H1 (cell line): Measurements from ENCODE around the gene ZNF175. TPM values are rescaled to one million over a fixed set of nuclear protein-coding genes. Genes with fewer than 3 reads are reported as not detected.

Experiments
- CTCF ChIA-PET: fragments of 300-600 bp; sonication (Branson Sonifier 250); formaldehyde crosslinking; loops from one replicate; lab custom pipeline; 2021; ENCODE audit not compliant: partially characterized antibody; lab: Charles Lee
- POLR2A ChIA-PET: fragments of 300-600 bp; sonication (Branson Sonifier 250); formaldehyde crosslinking; loops from one replicate; lab custom pipeline; 2021; ENCODE audit warnings: inconsistent platforms; ENCODE audit not compliant: partially characterized antibody; lab: Charles Lee
- DNase-seq, 2 experiments: peaks; one replicate each; pipeline versions ENCODE4 v3.0.0 to v3.0.0-alpha.2; 2010 to 2022; ENCODE audit warnings: low spot score in 2 of 2, low read depth in 1 of 2, mixed read lengths in 1 of 2
- FAIRE-seq: peaks from 2 replicates; lab custom pipeline; 2011; peaks lifted over from hg19 to GRCh38; lab: Jason Lieb, UNC
- H2AFZ ChIP-seq: 2 replicates; pipeline ENCODE4 v1.8.1; 2012; ENCODE audit warnings: low read length, inconsistent platforms
- H2AK5ac ChIP-seq: 2 replicates; pipeline ENCODE4 v1.6.1; 2013; ENCODE audit warnings: low read depth, low read length
- H2BK120ac ChIP-seq: replicated peaks from 2 replicates; pipeline ENCODE3; 2013; ENCODE audit warnings: low read depth, low read length, inconsistent platforms
- H2BK12ac ChIP-seq: 2 replicates; pipeline ENCODE4 v1.6.1; 2013; ENCODE audit warnings: low read depth, low read length
- H2BK15ac ChIP-seq: 2 replicates; pipeline ENCODE4 v1.6.1; 2013; ENCODE audit warnings: low read length
- H2BK20ac ChIP-seq: 2 replicates; pipeline ENCODE4 v1.6.1; 2013; ENCODE audit warnings: low read length
- H2BK5ac ChIP-seq: 2 replicates; pipeline ENCODE4 v1.6.1; 2013; ENCODE audit warnings: low read depth, low read length
- H3K14ac ChIP-seq: 2 replicates; pipeline ENCODE4 v1.6.1; 2013; ENCODE audit warnings: inconsistent platforms; ENCODE audit not compliant: insufficient read length
- H3K18ac ChIP-seq: 2 replicates; pipeline ENCODE4 v1.6.1; 2013; ENCODE audit warnings: low read length; ENCODE audit errors: extremely low read depth
- H3K23ac ChIP-seq: 2 replicates; pipeline ENCODE4 v1.6.1; 2013; ENCODE audit warnings: inconsistent platforms; ENCODE audit not compliant: insufficient read length
- H3K23me2 ChIP-seq: 2 replicates; pipeline ENCODE4 v1.6.1; 2013; ENCODE audit warnings: low read depth, low read length
- H3K27ac ChIP-seq: 2 replicates; pipeline ENCODE4 v1.6.1; 2011; ENCODE audit warnings: low read depth, low read length, inconsistent platforms
- H3K27me3 ChIP-seq, 4 experiments: replicated peaks in 1 of 4; 1 replicate in 1 of 4; 2 replicates in 3 of 4; pipeline versions ENCODE4 v1.6.1 to v1.8.1; 2011 to 2013; ENCODE audit warnings: low read length in 3 of 4, mild to moderate bottlenecking in 3 of 4, inconsistent platforms in 2 of 4, mixed read lengths in 2 of 4, moderate library complexity in 1 of 4; ENCODE audit not compliant: control insufficient read depth in 3 of 4, insufficient read depth in 3 of 4; ENCODE audit errors: extremely low read depth in 1 of 4
- H3K36me3 ChIP-seq, 4 experiments: 2 replicates each; pipeline versions ENCODE4 v1.6.1 to v1.8.1; 2011 to 2013; ENCODE audit warnings: mild to moderate bottlenecking in 4 of 4, low read length in 3 of 4, moderate library complexity in 2 of 4, control low read depth in 1 of 4, inconsistent platforms in 1 of 4; ENCODE audit not compliant: insufficient read depth in 4 of 4, control insufficient read depth in 2 of 4
- H3K4ac ChIP-seq: replicated peaks from 2 replicates; pipeline ENCODE3; 2013; ENCODE audit warnings: low read length, low read depth, mixed read lengths, inconsistent platforms; ENCODE audit not compliant: insufficient read length
- H3K4me1 ChIP-seq, 4 experiments: replicated peaks in 1 of 4; 1 replicate in 1 of 4; 2 replicates in 3 of 4; pipeline versions ENCODE4 v1.6.1 to v1.8.1; 2011 to 2013; ENCODE audit warnings: low read length in 3 of 4, inconsistent platforms in 2 of 4, mixed read lengths in 1 of 4; ENCODE audit not compliant: insufficient read depth in 4 of 4, control insufficient read depth in 3 of 4
- H3K4me2 ChIP-seq, 2 experiments: 2 replicates each; pipeline versions ENCODE4 v1.6.1 to v1.8.1; 2011 to 2013; ENCODE audit warnings: low read depth in 2 of 2, low read length in 2 of 2, control low read depth in 1 of 2, inconsistent platforms in 1 of 2, mild to moderate bottlenecking in 1 of 2; ENCODE audit not compliant: insufficient read depth in 1 of 2
- H3K4me3 ChIP-seq, 4 experiments: fragments of 200-600, 300-600 bp in 1 of 4; sonication (generic), shearing (Covaris generic), sonication (Bioruptor Twin) in 1 of 4; 2 replicates each; pipeline versions ENCODE4 v1.5.1 to v1.8.1; 2011 to 2016; ENCODE audit warnings: low read length in 4 of 4, low read depth in 3 of 4, control low read depth in 2 of 4, inconsistent platforms in 2 of 4, mild to moderate bottlenecking in 2 of 4, mixed read lengths in 1 of 4, moderate library complexity in 1 of 4; ENCODE audit not compliant: insufficient read depth in 2 of 4; ENCODE audit errors: extremely low read depth in 1 of 4
- H3K56ac ChIP-seq: replicated peaks from 2 replicates; pipeline ENCODE3; 2013; ENCODE audit warnings: low read depth, mild to moderate bottlenecking, mixed read lengths, low read length, inconsistent platforms; ENCODE audit not compliant: insufficient read length
- H3K79me1 ChIP-seq: 2 replicates; pipeline ENCODE4 v1.6.1; 2013; ENCODE audit warnings: low read depth, low read length, control low read depth
- H3K79me2 ChIP-seq, 2 experiments: 2 replicates each; pipeline versions ENCODE4 v1.6.1 to v1.8.1; 2012 to 2013; ENCODE audit warnings: low read length in 2 of 2, mild to moderate bottlenecking in 2 of 2, inconsistent platforms in 1 of 2; ENCODE audit not compliant: insufficient read depth in 2 of 2, control insufficient read depth in 1 of 2
- H3K9ac ChIP-seq, 4 experiments: replicated peaks in 1 of 4; 1 replicate in 1 of 4; 2 replicates in 3 of 4; pipeline versions ENCODE4 v1.6.1 to v1.8.1; 2011 to 2013; ENCODE audit warnings: low read depth in 3 of 4, low read length in 3 of 4, control low read depth in 2 of 4, mild to moderate bottlenecking in 2 of 4, moderate library complexity in 2 of 4, inconsistent platforms in 1 of 4; ENCODE audit errors: extremely low read depth in 1 of 4
- H3K9me3 ChIP-seq, 2 experiments: 2 replicates each; pipeline versions ENCODE4 v1.6.1 to v1.8.1; 2012 to 2013; ENCODE audit warnings: mild to moderate bottlenecking in 2 of 2, moderate library complexity in 2 of 2, control low read depth in 1 of 2, inconsistent platforms in 1 of 2, low read depth in 1 of 2, low read length in 1 of 2, mixed read lengths in 1 of 2; ENCODE audit not compliant: insufficient read depth in 2 of 2
- H4K20me1 ChIP-seq, 2 experiments: replicated peaks in 1 of 2; 2 replicates each; pipeline versions ENCODE3 to v1.8.1; 2011 to 2013; ENCODE audit warnings: inconsistent platforms in 2 of 2, low read length in 2 of 2, mild to moderate bottlenecking in 1 of 2; ENCODE audit not compliant: insufficient read depth in 2 of 2, control insufficient read depth in 1 of 2
- H4K5ac ChIP-seq: 2 replicates; pipeline ENCODE4 v1.6.1; 2013; ENCODE audit warnings: low read length, low read depth, mixed read lengths, inconsistent platforms; ENCODE audit not compliant: insufficient read length
- H4K8ac ChIP-seq: 2 replicates; pipeline ENCODE4 v1.8.0; 2013; ENCODE audit warnings: mild to moderate bottlenecking, moderate library complexity, low read length, inconsistent platforms; ENCODE audit not compliant: insufficient read depth; ENCODE audit errors: extremely low read depth
- H4K91ac ChIP-seq: replicated peaks from 2 replicates; pipeline ENCODE3; 2013; ENCODE audit warnings: low read length, mixed read lengths, inconsistent platforms; ENCODE audit not compliant: insufficient read length
- SP2 ChIP-seq: IDR thresholded peaks from 2 replicates; pipeline ENCODE4 v1.6.1; 2012; ENCODE audit warnings: mild to moderate bottlenecking, low read length, inconsistent platforms
- ZNF274 ChIP-seq: IDR thresholded peaks from 2 replicates; pipeline ENCODE4 v1.7.0; 2012; ENCODE audit warnings: low read length, borderline replicate concordance; ENCODE audit errors: extremely low read depth
- WGBS, 2 experiments: shearing (Covaris generic) in 1 of 2; methylation state at CpG; one replicate each; pipeline versions ENCODE4 v1.1.6 to v1.1.7; 2013 to 2015; ENCODE audit warnings: low lambda C conversion rate in 2 of 2, mixed read lengths in 2 of 2, inconsistent platforms in 1 of 2, low coverage in 1 of 2, missing lambda C conversion rate in 1 of 2; ENCODE audit not compliant: insufficient replicate concordance in 2 of 2, insufficient coverage in 1 of 2, insufficient read length in 1 of 2; ENCODE audit errors: extremely low coverage in 1 of 2, missing lambda C conversion rate in 1 of 2; 5-methylcytosine and 5-hydroxymethylcytosine counted together
- polyA plus RNA-seq, 7 experiments: library from polyadenylated mRNA; depleted of rRNA in 3 of 7; stranded (reverse) in 5 of 7; unstranded in 2 of 7; fragments of >200 nt in 5 of 7; fragments of 200-250 nt in 2 of 7; gene quantifications; 1 replicate in 5 of 7; 2 replicates in 1 of 7; 4 replicates in 1 of 7; pipeline versions ENCODE4 v1.2.1 to v1.2.3, GENCODE V29; 2011 to 2013; ENCODE audit warnings: missing spikeins in 2 of 7, mixed read lengths in 2 of 7
- total RNA-seq: library from RNA; stranded (reverse); fragmentation: NEBNext Ultra II Directional; extraction: Animal tissue kit (Norgen Biotek cat#: 25700); gene quantifications from 2 replicates; pipeline ENCODE4 v1.2.1, GENCODE V29; 2021

Gene ZNF175
- total and polyA plus RNA-seq, 2 of the 8 experiments (the other 6 are each of a cell fraction or from before 2014, with no cell fraction given): 1.7 to 11.1 TPM

GRCh38 chr19:51587264-51588191 lies 16.4 kb downstream of the ZNF175 start:
- Histone ChIP-seq H3K56ac (no peak overlapping the region), H3K9ac (no peak overlapping the region), H3K18ac (no peak overlapping the region), H3K36me3 (peaks cover 0 to 47% (median 25%) of the 10 kb centered on the region in 4 experiments; a peak in 7 of 8 replicates), H2AFZ (no peak overlapping the region), H3K79me1 (no peaks in the 10 kb centered on the region), H3K23ac (no peak overlapping the region), H3K27ac (no peak overlapping the region), H3K4ac (no peak overlapping the region), H2BK120ac (no peak overlapping the region), H3K79me2 (no peaks in the 10 kb centered on the region), H2BK12ac (no peak overlapping the region), H3K14ac (no peak overlapping the region), H3K4me2 (no peak overlapping the region), H4K5ac (no peak overlapping the region), H2BK5ac (no peak overlapping the region), H4K20me1 (no peaks in the 10 kb centered on the region), H2BK15ac (no peak overlapping the region), H3K4me1 (no peaks in the 10 kb centered on the region), H3K9me3 (peaks cover 26 to 29% of the 10 kb centered on the region in 2 experiments), H3K4me3 (no peak overlapping the region), H4K91ac (no peak overlapping the region), H4K8ac (no peak overlapping the region), H2BK20ac (no peak overlapping the region), H2AK5ac (no peak overlapping the region), H3K27me3 (peaks cover 0 to 1% (median 0%) of the 10 kb centered on the region in 4 experiments; a peak in 1 of 7 replicates), H3K23me2 (no peaks in the 10 kb centered on the region)
- no peak for TF ChIP-seq SP2
- 0 out of 2 replicates have a peak, but pooled peaks have one; percentile 43 for TF ChIP-seq ZNF274
- ChIA-PET CTCF (interaction anchor here (1.4 kb wide), 1 partner anchor 70 kb away, joined by 3 read pairs; no protein-coding TSS in a partner anchor), POLR2A (interaction anchor here (1.3 kb wide), 1 partner anchor 17 kb away, joined by 4 read pairs; the partner anchor contains the start of gene ZNF175)
- 87% methylated on average over 9 of the region's 9 CpGs; no CpG with 5 or more reads in 1 of the 2 experiments for WGBS, 2 experiments
- FAIRE-seq (no peak), DNase-seq (no peak)
